GM19035 (cell line): ENCODE data around the gene DLL4.
A peak's percentile ranks its signal among the peaks of the same experiment; 100 is the strongest.

ENCODE experiments used
- ATAC-seq: cut with Tn5 transposase; IDR thresholded peaks from one replicate; pipeline ENCODE4 v1.9.1; 2021; ENCODE audit not compliant: unreplicated experiment

The DLL4 gene

GRCh38 chr15:40928821-40929659 lies at the start of gene DLL4:
Gene DLL4 (plus strand): TSS chr15:40929340. CDS start chr15:40929669, 329 bp downstream.
- ATAC-seq: no peak

DNA sequence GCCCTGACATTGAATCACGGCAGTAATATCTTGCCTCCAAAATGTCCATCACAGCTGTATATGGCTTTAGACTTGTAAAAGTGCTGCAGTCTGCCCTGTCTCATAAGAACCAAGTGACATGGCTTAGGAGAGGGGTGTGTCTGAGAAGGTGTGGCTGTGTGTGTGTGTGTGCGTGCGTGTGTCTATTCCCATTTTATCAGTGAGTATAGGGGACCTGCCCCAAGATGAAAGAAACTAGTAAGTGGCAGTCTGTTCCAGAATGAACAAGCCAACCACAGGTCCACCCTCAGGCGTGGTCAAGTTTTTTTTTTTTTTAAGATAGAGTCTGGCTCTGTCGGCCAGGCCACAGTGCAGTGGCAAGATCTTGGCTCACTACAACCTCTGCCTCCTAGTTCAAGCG lies 49.5 kb upstream of the DLL4 start:
- no peak for ATAC-seq

DNA sequence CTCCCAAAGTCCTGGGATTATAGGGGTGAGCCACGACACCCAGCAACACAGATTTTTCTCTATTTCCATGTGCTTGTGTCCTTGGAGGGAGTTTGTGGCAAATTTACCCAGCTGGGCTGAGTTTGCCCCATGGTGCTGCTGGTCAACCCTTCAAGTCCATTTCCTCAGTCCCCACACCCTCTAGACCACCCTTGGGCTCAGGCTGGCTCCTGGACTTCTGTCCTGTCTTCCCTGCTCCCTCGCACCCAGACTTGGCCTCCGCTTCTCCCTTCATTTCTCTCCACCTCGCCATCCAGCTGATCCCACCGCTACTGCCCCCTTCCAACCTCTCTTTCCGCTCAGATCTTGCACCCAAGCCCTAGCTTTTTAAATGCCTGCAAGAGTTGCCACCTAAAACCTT lies 47.8 kb upstream of the DLL4 start:
- ATAC-seq: no peak

DNA sequence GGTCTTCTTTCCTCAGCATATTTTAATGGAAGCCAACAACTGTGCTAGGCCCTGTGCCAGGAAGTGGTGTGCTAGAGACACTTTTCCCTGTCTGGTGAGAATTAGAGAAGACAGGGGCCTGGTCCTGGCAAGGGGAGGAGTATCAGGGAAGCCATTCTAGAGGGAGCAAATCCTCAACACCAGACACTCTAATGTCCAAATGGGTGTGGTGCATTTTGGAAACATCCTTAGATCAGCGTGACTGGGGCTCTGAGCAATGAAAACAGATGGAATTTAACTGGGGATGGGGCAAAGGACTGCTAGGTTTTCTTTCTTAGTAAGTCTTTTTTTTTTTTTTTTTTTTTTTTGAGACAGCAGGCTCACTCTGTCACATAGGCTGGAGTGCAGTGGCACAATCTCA lies 42.6 kb upstream of the DLL4 start:
- ATAC-seq: no peak

GRCh38 chr15:40889112-40889511 lies 40.0 kb upstream of the DLL4 start:
- no peak for ATAC-seq

- no peak for ATAC-seq
These were observed 38.0 kb upstream of the DLL4 start for GRCh38 chr15:40891138-40891537.

DNA sequence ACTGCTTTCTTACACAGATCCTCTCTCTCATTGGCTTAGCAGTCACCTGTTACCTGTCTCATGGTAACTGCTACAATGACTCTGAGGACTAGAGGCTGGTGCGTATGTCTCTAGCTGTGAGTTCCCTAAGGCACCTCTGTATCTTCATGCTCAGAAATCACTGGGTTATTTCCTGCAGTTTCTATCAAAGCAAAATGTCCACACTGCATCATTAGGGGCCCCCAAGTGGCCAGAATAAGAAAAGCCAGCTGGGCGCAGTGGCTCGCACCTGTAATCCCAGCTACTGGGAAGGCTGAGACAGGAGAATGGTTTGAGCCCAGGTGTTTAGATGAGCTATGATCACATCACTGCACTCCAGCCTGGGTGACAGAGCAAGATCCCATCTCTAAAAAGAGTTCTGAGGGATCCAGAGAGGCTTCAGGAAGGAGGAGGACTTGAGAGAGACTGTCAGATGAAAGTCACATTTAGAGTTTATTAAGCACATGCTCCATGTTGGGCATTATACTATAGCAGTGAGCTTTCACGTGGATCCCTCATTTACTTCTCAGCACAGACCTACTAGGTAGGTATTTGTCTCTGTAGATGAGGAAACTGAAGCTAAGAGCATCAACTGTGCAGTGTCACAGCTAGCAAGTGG lies 37.2 kb upstream of the DLL4 start:
- peak; percentile 29 for ATAC-seq

DNA sequence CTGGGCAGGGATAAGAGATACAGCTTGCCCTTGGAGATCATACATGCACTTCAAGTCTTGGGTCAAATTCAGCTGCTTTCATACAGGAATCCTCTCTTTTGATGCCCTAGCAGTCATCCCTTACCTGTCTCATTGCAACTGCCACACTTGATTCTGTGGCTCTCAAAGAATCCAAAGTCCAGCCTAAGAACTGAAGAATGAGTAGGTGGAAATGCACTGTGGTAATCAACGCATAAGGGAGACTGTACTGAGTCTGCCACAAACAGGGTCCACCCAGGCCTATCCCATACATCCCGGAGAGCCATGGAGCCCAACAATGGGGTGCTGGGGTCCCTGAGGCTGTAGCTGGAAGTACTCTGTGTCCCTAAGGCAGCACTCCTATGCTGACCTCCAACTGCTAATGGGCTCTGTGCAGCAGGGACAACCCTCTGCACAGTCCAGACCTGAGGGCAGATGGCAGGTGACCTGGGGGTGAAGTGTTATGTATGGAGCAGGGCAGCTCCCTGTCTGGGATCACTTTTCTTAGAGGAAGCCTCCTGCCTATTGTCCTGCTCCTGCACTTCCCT lies 36.6 kb upstream of the DLL4 start:
- no peak for ATAC-seq

GRCh38 chr15:40893019-40893670 lies 36.0 kb upstream of the DLL4 start:
- no peak for ATAC-seq

- peak; percentile 91 for ATAC-seq
These were observed 35.1 kb upstream of the DLL4 start, which contains the start of gene VPS18 for GRCh38 chr15:40893733-40894680. Gene VPS18 (plus strand): TSS chr15:40894450. CDS start chr15:40894769, 319 bp downstream.

DNA sequence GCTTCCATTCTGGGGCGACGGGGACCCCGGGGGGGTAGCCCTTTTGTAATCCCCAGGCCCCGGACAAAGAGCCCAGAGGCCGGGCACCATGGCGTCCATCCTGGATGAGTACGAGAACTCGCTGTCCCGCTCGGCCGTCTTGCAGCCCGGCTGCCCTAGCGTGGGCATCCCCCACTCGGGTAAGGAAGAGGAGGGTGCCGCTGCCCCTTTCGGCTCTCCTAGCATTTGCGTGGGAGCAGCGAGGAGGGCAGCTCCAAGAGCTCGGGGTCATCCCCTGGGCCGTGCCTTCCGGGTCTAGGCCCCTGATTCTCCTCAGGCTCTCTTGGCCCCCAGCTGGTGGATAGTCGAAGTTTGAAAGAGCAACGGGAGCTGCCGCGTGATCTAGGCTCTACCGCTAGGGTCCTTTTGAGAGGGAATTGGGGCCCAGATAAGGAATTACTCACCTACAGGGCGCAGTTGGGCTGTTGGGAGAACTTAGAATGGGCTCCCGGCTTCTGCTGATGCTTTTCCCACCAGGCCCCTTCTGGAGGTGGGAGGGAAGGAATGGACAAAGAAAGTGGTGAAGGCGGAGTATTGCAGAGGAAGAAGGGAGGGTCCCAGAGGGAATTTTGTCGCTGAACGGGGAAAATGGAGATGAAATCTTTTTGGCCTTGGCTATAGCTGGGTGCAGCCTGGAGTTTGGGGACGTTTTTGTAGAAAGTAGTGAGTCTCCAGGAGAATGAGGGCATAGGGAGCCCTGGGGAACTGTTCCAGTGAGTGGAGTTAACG lies 34.3 kb upstream of the DLL4 start:
- ATAC-seq: peak; percentile 40

DNA sequence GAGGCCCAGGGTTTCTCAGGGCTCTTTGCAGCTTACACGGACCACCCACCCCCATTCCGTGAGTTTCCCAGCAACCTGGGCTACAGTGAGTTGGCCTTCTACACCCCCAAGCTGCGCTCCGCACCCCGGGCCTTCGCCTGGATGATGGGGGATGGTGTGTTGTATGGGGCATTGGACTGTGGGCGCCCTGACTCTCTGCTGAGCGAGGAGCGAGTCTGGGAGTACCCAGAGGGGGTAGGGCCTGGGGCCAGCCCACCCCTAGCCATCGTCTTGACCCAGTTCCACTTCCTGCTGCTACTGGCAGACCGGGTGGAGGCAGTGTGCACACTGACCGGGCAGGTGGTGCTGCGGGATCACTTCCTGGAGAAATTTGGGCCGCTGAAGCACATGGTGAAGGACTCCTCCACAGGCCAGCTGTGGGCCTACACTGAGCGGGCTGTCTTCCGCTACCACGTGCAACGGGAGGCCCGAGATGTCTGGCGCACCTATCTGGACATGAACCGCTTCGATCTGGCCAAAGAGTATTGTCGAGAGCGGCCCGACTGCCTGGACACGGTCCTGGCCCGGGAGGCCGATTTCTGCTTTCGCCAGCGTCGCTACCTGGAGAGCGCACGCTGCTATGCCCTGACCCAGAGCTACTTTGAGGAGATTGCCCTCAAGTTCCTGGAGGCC lies 29.5 kb upstream of the DLL4 start:
- no peak for ATAC-seq

DNA sequence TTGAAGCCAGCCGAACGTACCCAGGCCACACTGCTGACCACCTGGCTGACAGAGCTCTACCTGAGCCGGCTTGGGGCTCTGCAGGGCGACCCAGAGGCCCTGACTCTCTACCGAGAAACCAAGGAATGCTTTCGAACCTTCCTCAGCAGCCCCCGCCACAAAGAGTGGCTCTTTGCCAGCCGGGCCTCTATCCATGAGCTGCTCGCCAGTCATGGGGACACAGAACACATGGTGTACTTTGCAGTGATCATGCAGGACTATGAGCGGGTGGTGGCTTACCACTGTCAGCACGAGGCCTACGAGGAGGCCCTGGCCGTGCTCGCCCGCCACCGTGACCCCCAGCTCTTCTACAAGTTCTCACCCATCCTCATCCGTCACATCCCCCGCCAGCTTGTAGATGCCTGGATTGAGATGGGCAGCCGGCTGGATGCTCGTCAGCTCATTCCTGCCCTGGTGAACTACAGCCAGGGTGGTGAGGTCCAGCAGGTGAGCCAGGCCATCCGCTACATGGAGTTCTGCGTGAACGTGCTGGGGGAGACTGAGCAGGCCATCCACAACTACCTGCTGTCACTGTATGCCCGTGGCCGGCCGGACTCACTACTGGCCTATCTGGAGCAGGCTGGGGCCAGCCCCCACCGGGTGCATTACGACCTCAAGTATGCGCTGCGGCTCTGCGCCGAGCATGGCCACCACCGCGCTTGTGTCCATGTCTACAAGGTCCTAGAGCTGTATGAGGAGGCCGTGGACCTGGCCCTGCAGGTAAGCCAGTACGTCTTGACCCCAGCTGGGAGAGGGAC lies 28.7 kb upstream of the DLL4 start:
- no peak for ATAC-seq

GRCh38 chr15:40901053-40901443 lies 28.1 kb upstream of the DLL4 start:
- no peak for ATAC-seq

- no peak for ATAC-seq
These were observed 26.3 kb upstream of the DLL4 start for GRCh38 chr15:40902605-40903561.

DNA sequence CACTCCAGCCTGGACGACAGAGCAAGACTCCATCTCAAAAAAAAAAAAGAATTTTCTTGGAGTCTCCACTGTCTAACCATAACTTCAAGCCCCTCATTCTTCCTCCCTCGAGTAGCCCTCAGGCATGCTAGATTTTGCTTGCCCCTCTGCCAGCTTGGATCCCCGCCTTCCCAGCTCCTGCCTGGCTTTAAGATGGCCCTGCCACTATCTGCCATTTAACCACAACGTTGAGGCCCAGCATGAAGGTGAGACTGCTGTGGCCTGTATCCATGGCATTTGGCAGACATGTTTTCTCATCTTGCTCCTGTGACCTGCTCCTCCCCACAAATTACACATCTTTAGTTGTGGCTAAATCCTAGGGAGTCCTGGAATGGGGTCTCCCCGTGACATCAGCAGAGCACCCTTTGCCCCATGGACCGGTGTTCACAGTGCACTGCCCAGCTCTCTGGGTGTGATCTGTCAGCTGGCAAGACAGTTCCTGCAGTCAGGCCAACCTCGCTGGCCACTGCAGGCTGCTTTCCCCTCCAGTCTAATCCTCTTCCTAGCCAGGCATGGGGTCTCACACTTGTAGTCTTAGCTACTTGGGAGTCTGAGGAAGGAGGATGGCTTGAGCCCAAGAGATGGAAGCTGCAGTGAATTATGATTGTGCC lies 24.5 kb upstream of the DLL4 start:
- ATAC-seq: no peak
